Esophagus muscularis mucosa (tissue), 4 donors: Measurements from ENCODE around the gene CAD.

ENCODE experiments used
- EP300 ChIP-seq: sonication (generic); formaldehyde crosslinking; IDR thresholded peaks from one replicate; pipeline ENCODE4 v1.6.1; 2017; ENCODE audit warnings: antibody characterized with exemption
- POLR2A ChIP-seq: fragments of 450-650 bp; IDR thresholded peaks from one replicate; pipeline ENCODE4 v1.6.1; 2017; ENCODE audit warnings: antibody characterized with exemption, moderate library complexity, mild to moderate bottlenecking, low read depth
- POLR2AphosphoS5 ChIP-seq, 2 donors: sonication (generic); formaldehyde crosslinking; IDR thresholded peaks; one replicate each; pipeline ENCODE4 v1.6.1; 2017; ENCODE audit warnings: antibody characterized with exemption in 2 of 2
- TF ChIP-seq, protein P1 (sequence below), 3 experiments: fragments of 200-600 bp in 2 of 3; fragments of 450-650 bp in 1 of 3; sonication (generic) in 2 of 3; IDR thresholded peaks; one replicate each; pipeline ENCODE4 v1.5.1; 2017 to 2019; ENCODE audit warnings: antibody characterized with exemption in 3 of 3, mild to moderate bottlenecking in 2 of 3, moderate library complexity in 1 of 3

- TF ChIP-seq, protein P1, sequence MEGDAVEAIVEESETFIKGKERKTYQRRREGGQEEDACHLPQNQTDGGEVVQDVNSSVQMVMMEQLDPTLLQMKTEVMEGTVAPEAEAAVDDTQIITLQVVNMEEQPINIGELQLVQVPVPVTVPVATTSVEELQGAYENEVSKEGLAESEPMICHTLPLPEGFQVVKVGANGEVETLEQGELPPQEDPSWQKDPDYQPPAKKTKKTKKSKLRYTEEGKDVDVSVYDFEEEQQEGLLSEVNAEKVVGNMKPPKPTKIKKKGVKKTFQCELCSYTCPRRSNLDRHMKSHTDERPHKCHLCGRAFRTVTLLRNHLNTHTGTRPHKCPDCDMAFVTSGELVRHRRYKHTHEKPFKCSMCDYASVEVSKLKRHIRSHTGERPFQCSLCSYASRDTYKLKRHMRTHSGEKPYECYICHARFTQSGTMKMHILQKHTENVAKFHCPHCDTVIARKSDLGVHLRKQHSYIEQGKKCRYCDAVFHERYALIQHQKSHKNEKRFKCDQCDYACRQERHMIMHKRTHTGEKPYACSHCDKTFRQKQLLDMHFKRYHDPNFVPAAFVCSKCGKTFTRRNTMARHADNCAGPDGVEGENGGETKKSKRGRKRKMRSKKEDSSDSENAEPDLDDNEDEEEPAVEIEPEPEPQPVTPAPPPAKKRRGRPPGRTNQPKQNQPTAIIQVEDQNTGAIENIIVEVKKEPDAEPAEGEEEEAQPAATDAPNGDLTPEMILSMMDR (IDR thresholded peaks at IDR 0.05): no peak
- TF ChIP-seq POLR2AphosphoS5 (IDR thresholded peaks at IDR 0.05): no peak
- no peak for TF ChIP-seq POLR2A
- no peak for TF ChIP-seq EP300
Observed at GRCh38 chr2:27270131-27270530, 53.0 kb downstream of the CAD start.
